Coronary artery (tissue), 2 donors: ENCODE results near the gene DUS1L.

Experiments used
- DNase-seq: peaks from one replicate; pipeline ENCODE4 v3.0.0-alpha.2; 2017; ENCODE audit warnings: low spot score
- H3K27ac ChIP-seq, 2 donors: fragments of 200-600 bp; sonication (generic); one replicate each; pipeline ENCODE4 v1.5.1; 2016 to 2019
- H3K4me3 ChIP-seq: fragments of 200-600 bp; sonication (generic); 2 replicates; pipeline ENCODE4 v1.5.1; 2016; ENCODE audit warnings: mild to moderate bottlenecking, moderate library complexity
- TF ChIP-seq, protein P1 (sequence below): fragments of 200-600 bp; sonication (generic); IDR thresholded peaks from one replicate; pipeline ENCODE4 v1.5.1; 2019; ENCODE audit warnings: antibody characterized with exemption

The DUS1L gene

DNA sequence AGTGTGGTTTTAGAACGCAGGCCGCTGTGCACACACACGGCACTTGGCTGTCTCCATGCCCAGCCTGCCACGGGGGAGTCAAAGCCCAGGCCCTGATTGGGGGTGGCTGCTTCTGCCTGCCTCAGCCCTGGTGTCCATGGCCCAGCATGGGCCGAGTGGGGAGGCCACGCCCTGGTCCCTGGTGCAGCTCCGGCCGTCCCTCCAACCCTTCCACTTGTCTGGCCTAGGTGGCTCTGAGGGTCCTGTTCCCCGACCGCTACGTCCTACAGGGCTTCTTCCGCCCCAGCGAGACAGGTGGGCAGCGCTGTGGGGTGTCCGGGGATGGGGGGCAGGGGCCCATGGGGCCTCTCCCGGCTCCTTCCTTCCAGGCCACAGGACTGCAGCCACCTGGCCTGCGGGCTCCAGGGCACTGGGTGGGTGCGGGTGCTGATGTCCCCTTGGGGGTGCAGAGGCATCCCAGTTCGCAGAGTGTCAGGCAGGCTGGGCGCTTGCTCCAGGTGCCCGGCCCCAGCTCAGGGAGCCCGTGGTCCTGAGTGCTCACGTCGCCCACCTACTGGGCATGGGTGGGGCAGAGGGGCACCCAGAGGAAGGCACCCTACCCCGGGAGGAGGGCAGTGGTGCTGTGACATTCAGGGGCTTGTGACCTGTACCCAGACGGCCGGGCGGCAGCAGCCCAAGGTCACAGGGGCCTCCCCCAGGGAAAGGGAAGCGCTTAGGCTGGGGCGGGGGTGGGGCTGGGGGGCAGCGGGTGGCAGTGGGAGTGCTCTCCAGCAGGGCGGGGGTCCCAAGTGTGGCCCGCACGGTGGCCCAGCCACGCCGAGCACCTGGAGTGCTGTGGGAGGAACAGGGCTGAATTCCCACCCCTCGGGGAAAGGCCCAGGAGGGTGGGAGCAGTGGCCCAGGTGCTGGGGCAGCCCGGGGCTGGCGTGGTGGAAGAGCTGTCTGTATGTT, 54.8 kb downstream of the DUS1L start:
- TF ChIP-seq, protein P1, sequence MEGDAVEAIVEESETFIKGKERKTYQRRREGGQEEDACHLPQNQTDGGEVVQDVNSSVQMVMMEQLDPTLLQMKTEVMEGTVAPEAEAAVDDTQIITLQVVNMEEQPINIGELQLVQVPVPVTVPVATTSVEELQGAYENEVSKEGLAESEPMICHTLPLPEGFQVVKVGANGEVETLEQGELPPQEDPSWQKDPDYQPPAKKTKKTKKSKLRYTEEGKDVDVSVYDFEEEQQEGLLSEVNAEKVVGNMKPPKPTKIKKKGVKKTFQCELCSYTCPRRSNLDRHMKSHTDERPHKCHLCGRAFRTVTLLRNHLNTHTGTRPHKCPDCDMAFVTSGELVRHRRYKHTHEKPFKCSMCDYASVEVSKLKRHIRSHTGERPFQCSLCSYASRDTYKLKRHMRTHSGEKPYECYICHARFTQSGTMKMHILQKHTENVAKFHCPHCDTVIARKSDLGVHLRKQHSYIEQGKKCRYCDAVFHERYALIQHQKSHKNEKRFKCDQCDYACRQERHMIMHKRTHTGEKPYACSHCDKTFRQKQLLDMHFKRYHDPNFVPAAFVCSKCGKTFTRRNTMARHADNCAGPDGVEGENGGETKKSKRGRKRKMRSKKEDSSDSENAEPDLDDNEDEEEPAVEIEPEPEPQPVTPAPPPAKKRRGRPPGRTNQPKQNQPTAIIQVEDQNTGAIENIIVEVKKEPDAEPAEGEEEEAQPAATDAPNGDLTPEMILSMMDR = no peak
- Histone ChIP-seq H3K4me3 (no peak overlapping the region), H3K27ac (no peak overlapping the region)
- no peak for DNase-seq

DNA sequence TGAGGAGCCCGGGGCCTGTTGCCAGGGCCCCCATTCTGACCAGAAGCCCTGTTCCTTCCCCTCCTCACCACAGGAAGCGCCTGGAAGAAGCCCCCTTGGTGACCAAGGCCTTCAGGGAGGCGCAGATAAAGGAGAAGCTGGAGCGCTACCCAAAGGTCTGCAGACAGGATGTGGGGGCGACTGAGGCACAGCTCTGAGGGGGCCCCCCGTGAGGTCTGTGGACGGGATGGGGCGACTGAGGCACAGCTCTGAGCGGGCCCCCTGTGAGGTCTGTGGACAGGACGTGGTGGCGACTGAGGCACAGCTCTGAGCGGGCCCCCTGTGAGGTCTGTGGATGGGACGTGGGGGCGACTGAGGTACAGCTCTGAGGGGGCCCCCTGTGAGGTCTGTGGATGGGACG, 56.2 kb downstream of the DUS1L start:
- Histone ChIP-seq H3K27ac (no peak overlapping the region), H3K4me3 (no peak overlapping the region)
- TF ChIP-seq, protein P1 = no peak
- DNase-seq = no peak

DNA sequence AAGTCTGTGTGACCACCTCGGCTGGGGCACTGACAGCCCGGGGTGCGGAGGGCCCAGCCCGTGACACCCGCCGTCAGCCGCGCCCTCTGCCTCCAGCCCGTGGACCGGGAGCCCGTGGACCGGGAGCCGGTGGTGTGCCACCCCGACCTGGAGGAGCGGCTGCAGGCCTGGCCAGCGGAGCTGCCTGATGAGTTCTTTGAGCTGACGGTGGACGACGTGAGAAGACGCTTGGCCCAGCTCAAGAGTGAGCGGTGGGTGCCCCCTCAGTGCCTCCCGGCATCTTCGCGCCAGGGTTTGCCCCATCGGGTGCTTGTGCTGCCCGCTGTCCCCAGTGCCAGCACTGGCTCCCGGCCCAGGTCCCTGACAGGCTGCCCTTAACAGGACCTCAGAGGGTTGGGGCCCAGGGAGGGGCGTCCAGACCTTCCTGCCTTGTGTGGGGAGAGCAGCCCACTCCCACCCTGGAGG, 56.6 kb downstream of the DUS1L start:
- no peak for DNase-seq
- H3K27ac ChIP-seq = no peak overlapping the region
- TF ChIP-seq, protein P1 = no peak

DNA sequence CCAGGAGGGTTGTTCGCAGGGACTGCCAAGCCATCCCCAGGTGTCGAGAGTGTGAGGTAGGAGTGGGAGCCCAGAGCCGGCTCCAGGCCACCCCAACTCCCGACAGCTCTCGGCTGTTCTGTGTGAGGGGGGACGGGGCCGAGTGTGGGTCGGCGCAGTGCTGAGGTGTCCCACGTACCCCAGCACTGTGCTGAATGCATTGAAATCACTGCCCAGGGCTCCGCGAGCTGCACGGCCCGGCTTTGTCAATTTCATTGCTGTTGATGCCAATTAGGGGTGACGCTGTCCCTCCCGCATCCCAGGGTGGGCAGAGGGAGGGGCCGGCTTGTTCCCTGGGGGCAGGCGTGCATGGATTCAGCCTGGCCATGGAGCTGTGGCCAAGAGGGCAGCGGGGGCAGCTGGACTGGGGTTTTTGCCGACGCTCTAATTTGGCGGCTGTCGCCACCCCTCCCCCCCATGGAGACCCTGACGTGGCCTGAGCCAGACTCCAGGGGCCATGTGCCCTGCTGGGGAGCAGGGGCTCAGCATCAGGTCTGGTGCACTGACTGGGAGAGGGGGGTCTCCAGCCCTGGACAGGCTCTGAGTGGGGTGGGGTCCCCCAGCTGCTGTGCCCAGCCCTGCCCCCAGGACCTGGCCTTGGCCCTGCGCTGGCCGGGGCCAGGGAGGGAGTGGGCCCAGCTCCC, 57.2 kb downstream of the DUS1L start:
- TF ChIP-seq, protein P1 = no peak

More for the DNA sequence above, 56.6 kb downstream of the DUS1L start:
- no peak overlapping the region for H3K4me3 ChIP-seq

More for the DNA sequence above, 57.2 kb downstream of the DUS1L start:
- H3K4me3 ChIP-seq = no peak overlapping the region
- DNase-seq = no peak
- H3K27ac ChIP-seq = no peak overlapping the region
